KOPT-K1 (cell line): Measurements from ENCODE around the gene FITM1.

Experiments used
- H3K27ac ChIP-seq: fragments of 200-600 bp; sonication (generic); 2 replicates; pipeline ENCODE4 v1.5.1; 2016; ENCODE audit warnings: antibody characterized with exemption, mild to moderate bottlenecking, low read depth, low read length; ENCODE audit not compliant: poor library complexity, severe bottlenecking
- H3K36me3 ChIP-seq: fragments of 200-600 bp; sonication (generic); 2 replicates; pipeline ENCODE4 v1.5.1; 2017; ENCODE audit warnings: antibody characterized with exemption, mild to moderate bottlenecking, low read length, moderate library complexity; ENCODE audit not compliant: insufficient read depth
- H3K9me3 ChIP-seq: fragments of 200-600 bp; sonication (generic); 2 replicates; pipeline ENCODE4 v1.5.1; 2017; ENCODE audit warnings: antibody characterized with exemption, low read length, mild to moderate bottlenecking; ENCODE audit not compliant: insufficient read depth, poor library complexity, severe bottlenecking

FITM1 gene

GRCh38 chr14:24130380-24130716, at the start of gene FITM1:
TSS of gene FITM1 (plus strand) at chr14:24130659. CDS start at chr14:24131564, 905 bp downstream.
- no peaks in the 10 kb centered on the region for H3K36me3 ChIP-seq
- H3K27ac ChIP-seq = peak within 1 kb of the TSS; percentile 19

GRCh38 chr14:24080888-24081738, 49.3 kb upstream of the FITM1 start:
- no peaks in the 10 kb centered on the region for H3K36me3 ChIP-seq
- H3K9me3 ChIP-seq = no peaks in the 10 kb centered on the region
- H3K27ac ChIP-seq = peak overlapping the region; percentile 29

More at GRCh38 chr14:24130380-24130716, at the start of gene FITM1:
- H3K9me3 ChIP-seq = no peaks in the 10 kb centered on the region

GRCh38 chr14:24081739-24082211, 48.7 kb upstream of the FITM1 start:
- Histone ChIP-seq H3K36me3 (no peaks in the 10 kb centered on the region), H3K27ac (no peak overlapping the region), H3K9me3 (no peaks in the 10 kb centered on the region)

GRCh38 chr14:24082411-24083080, 47.9 kb upstream of the FITM1 start:
- Histone ChIP-seq H3K27ac (no peak overlapping the region), H3K36me3 (no peaks in the 10 kb centered on the region), H3K9me3 (no peaks in the 10 kb centered on the region)

GRCh38 chr14:24083462-24083861, 47.0 kb upstream of the FITM1 start:
- Histone ChIP-seq H3K9me3 (no peaks in the 10 kb centered on the region), H3K27ac (no peak overlapping the region), H3K36me3 (no peaks in the 10 kb centered on the region)

- Histone ChIP-seq H3K9me3 (no peaks in the 10 kb centered on the region), H3K36me3 (no peaks in the 10 kb centered on the region), H3K27ac (no peak overlapping the region)
Measured at GRCh38 chr14:24084440-24084839, 46.0 kb upstream of the FITM1 start.

- no peaks in the 10 kb centered on the region for H3K9me3 ChIP-seq
- H3K36me3 ChIP-seq = no peaks in the 10 kb centered on the region
- H3K27ac ChIP-seq = no peak overlapping the region
Measured at GRCh38 chr14:24085215-24085614, 45.2 kb upstream of the FITM1 start.

GRCh38 chr14:24086193-24086955, 44.1 kb upstream of the FITM1 start:
- no peaks in the 10 kb centered on the region for H3K36me3 ChIP-seq
- H3K9me3 ChIP-seq = no peaks in the 10 kb centered on the region
- H3K27ac ChIP-seq = no peak overlapping the region

- no peak overlapping the region for H3K27ac ChIP-seq
- no peaks in the 10 kb centered on the region for H3K36me3 ChIP-seq
- H3K9me3 ChIP-seq = no peaks in the 10 kb centered on the region
Measured at GRCh38 chr14:24087004-24087403, 43.5 kb upstream of the FITM1 start.

- no peak overlapping the region for H3K27ac ChIP-seq
- H3K36me3 ChIP-seq = no peaks in the 10 kb centered on the region
Measured at GRCh38 chr14:24088095-24088494, 42.4 kb upstream of the FITM1 start.

GRCh38 chr14:24089890-24090289, 40.6 kb upstream of the FITM1 start:
- H3K27ac ChIP-seq = no peak overlapping the region
- H3K9me3 ChIP-seq = no peaks in the 10 kb centered on the region
- no peaks in the 10 kb centered on the region for H3K36me3 ChIP-seq

More at GRCh38 chr14:24088095-24088494, 42.4 kb upstream of the FITM1 start:
- H3K9me3 ChIP-seq = no peaks in the 10 kb centered on the region

- Histone ChIP-seq H3K27ac (no peak overlapping the region), H3K36me3 (no peaks in the 10 kb centered on the region), H3K9me3 (no peaks in the 10 kb centered on the region)
Measured at GRCh38 chr14:24092110-24092504, 38.4 kb upstream of the FITM1 start.

- Histone ChIP-seq H3K27ac (no peak overlapping the region), H3K36me3 (no peaks in the 10 kb centered on the region), H3K9me3 (no peaks in the 10 kb centered on the region)
Measured at GRCh38 chr14:24092505-24093206, 37.8 kb upstream of the FITM1 start.

- no peaks in the 10 kb centered on the region for H3K36me3 ChIP-seq
- no peaks in the 10 kb centered on the region for H3K9me3 ChIP-seq
- peak overlapping the region; percentile 79 for H3K27ac ChIP-seq
Measured at GRCh38 chr14:24093207-24093900, 37.1 kb upstream of the FITM1 start.
